Breast epithelium (tissue), 3 donors: ENCODE data around the gene LDHAL6A.

Source experiments
- CTCF ChIP-seq, 3 donors: fragments of 450-650 bp; IDR thresholded peaks; one replicate each; pipeline ENCODE4 v1.5.1; 2016 to 2017; ENCODE audit warnings: antibody characterized with exemption in 3 of 3, mild to moderate bottlenecking in 3 of 3, moderate library complexity in 3 of 3
- POLR2A ChIP-seq: fragments of 450-650 bp; IDR thresholded peaks from one replicate; pipeline ENCODE4 v1.6.1; 2016; ENCODE audit warnings: antibody characterized with exemption, mild to moderate bottlenecking, moderate library complexity
- POLR2AphosphoS5 ChIP-seq, 3 donors: sonication (generic); formaldehyde crosslinking; IDR thresholded peaks; one replicate each; pipeline ENCODE4 v1.6.1; 2017; ENCODE audit warnings: antibody characterized with exemption in 3 of 3

- TF ChIP-seq CTCF (IDR thresholded peaks at IDR 0.05) (no peak), POLR2AphosphoS5 (IDR thresholded peaks at IDR 0.05) (no peak), POLR2A (no peak)
Measured at GRCh38 chr11:18408558-18409291, 46.9 kb upstream of the LDHAL6A start.
